ENCODE data around the gene FAR2.

GRCh38 chr12:29314416-29314815, 165.3 kb downstream of the FAR2 start:
- no peak for TF ChIP-seq POLR2AphosphoS5 (IDR thresholded peaks at IDR 0.05)
- TF ChIP-seq, protein P1, sequence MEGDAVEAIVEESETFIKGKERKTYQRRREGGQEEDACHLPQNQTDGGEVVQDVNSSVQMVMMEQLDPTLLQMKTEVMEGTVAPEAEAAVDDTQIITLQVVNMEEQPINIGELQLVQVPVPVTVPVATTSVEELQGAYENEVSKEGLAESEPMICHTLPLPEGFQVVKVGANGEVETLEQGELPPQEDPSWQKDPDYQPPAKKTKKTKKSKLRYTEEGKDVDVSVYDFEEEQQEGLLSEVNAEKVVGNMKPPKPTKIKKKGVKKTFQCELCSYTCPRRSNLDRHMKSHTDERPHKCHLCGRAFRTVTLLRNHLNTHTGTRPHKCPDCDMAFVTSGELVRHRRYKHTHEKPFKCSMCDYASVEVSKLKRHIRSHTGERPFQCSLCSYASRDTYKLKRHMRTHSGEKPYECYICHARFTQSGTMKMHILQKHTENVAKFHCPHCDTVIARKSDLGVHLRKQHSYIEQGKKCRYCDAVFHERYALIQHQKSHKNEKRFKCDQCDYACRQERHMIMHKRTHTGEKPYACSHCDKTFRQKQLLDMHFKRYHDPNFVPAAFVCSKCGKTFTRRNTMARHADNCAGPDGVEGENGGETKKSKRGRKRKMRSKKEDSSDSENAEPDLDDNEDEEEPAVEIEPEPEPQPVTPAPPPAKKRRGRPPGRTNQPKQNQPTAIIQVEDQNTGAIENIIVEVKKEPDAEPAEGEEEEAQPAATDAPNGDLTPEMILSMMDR (IDR thresholded peaks at IDR 0.05): no peak
